ENCODE measurements around the gene NT5DC3. TPM values are rescaled to one million over a fixed set of nuclear protein-coding genes. Genes with fewer than 3 reads are reported as not detected.

Gene NT5DC3
- total RNA-seq, 1 donor from 2014 or later = 5.2 TPM

DNA sequence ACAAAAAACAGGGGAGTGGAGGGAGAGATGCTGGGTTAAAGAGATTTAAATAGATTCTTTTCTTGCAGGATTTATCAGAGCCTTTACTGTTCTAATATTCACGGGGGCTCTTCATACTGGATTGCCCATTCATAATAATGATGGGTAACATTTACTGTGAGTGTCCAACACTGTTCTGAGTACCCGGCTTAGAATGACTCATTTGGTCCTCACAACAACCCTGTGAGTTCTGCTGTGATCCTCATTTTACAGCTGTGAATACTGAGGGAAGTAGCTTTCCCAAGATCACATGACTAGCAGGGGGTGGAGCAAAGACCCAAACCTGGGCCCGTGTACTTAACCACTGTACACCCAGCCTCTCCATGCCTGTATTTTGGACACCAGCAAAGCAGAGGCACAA, 113.4 kb downstream of the NT5DC3 start:
- DNase-seq (ENCODE audit: extremely low spot score in 2 of 2) = no peak
- intact Hi-C loops (cut with DNase I) = no loop called here
- Histone ChIP-seq H3K27me3 (no peaks in the 10 kb centered on the region), H3K27ac (no peak overlapping the region), H3K36me3 (no peaks in the 10 kb centered on the region), H3K9me3 (no peaks in the 10 kb centered on the region), H3K4me1 (no peaks in the 10 kb centered on the region), H3K4me3 (no peak overlapping the region)
- TF ChIP-seq, protein P1, sequence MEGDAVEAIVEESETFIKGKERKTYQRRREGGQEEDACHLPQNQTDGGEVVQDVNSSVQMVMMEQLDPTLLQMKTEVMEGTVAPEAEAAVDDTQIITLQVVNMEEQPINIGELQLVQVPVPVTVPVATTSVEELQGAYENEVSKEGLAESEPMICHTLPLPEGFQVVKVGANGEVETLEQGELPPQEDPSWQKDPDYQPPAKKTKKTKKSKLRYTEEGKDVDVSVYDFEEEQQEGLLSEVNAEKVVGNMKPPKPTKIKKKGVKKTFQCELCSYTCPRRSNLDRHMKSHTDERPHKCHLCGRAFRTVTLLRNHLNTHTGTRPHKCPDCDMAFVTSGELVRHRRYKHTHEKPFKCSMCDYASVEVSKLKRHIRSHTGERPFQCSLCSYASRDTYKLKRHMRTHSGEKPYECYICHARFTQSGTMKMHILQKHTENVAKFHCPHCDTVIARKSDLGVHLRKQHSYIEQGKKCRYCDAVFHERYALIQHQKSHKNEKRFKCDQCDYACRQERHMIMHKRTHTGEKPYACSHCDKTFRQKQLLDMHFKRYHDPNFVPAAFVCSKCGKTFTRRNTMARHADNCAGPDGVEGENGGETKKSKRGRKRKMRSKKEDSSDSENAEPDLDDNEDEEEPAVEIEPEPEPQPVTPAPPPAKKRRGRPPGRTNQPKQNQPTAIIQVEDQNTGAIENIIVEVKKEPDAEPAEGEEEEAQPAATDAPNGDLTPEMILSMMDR (IDR thresholded peaks at IDR 0.05) = no peak
- no peak for TF ChIP-seq POLR2AphosphoS5 (IDR thresholded peaks at IDR 0.05; ENCODE audit: insufficient read depth in 1 of 2, low read depth in 1 of 2)
- no peak for TF ChIP-seq POLR2A (IDR thresholded peaks at IDR 0.05)

DNA sequence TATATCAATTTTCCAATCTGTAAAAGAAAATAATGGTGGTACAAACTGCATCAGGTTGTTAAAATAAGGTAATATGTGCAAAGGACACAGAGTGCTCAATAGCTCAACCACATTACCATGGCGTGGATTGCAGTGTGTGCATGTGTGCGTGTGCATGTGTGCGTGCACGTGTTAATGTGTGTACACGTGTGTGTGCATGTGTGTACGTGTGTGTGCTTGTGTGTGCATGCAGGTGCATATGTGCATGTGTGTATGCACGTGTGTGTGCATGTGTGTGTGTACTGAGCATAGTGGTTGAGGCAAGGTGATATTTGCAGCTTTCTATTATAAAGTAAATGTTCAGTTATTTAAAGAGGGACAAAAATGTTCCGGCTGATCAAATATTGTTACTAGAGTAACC, 115.6 kb downstream of the NT5DC3 start:
- Histone ChIP-seq H3K9me3 (no peaks in the 10 kb centered on the region), H3K36me3 (no peaks in the 10 kb centered on the region), H3K27me3 (no peaks in the 10 kb centered on the region), H3K4me3 (no peak overlapping the region), H3K4me1 (no peaks in the 10 kb centered on the region), H3K27ac (no peak overlapping the region)
- no peak for TF ChIP-seq POLR2AphosphoS5 (IDR thresholded peaks at IDR 0.05; ENCODE audit: insufficient read depth in 1 of 2, low read depth in 1 of 2)
- TF ChIP-seq POLR2A (IDR thresholded peaks at IDR 0.05) = no peak
- no peak for DNase-seq (ENCODE audit: extremely low spot score in 2 of 2)
- intact Hi-C loops (cut with DNase I) = no loop called here

Other genes starting within 250 kb of the NT5DC3 start
- gene HSP90B1, start 89.2 kb upstream of the NT5DC3 start, total RNA-seq = 222 TPM
- gene TDG, start 124.6 kb upstream of the NT5DC3 start, total RNA-seq = 24.6 TPM
- 11.0 TPM for gene GLT8D2, start 209.0 kb upstream of the NT5DC3 start, total RNA-seq
- 28.7 TPM for gene HCFC2, start 223.3 kb upstream of the NT5DC3 start, total RNA-seq